Medulla oblongata (tissue), 1 donor: Measurements from ENCODE around the gene ATOH8.
"Not testable (repeated sequence)": the region's sequence is repeated elsewhere in the genome, so short reads cannot be mapped to it uniquely, and the experiment has no call there.

ENCODE experiments used
- DNase-seq: peaks from one replicate; pipeline ENCODE4 v3.0.0-alpha.2; 2015; ENCODE audit errors: extremely low spot score

Gene ATOH8, protein sequence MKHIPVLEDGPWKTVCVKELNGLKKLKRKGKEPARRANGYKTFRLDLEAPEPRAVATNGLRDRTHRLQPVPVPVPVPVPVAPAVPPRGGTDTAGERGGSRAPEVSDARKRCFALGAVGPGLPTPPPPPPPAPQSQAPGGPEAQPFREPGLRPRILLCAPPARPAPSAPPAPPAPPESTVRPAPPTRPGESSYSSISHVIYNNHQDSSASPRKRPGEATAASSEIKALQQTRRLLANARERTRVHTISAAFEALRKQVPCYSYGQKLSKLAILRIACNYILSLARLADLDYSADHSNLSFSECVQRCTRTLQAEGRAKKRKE

DNA sequence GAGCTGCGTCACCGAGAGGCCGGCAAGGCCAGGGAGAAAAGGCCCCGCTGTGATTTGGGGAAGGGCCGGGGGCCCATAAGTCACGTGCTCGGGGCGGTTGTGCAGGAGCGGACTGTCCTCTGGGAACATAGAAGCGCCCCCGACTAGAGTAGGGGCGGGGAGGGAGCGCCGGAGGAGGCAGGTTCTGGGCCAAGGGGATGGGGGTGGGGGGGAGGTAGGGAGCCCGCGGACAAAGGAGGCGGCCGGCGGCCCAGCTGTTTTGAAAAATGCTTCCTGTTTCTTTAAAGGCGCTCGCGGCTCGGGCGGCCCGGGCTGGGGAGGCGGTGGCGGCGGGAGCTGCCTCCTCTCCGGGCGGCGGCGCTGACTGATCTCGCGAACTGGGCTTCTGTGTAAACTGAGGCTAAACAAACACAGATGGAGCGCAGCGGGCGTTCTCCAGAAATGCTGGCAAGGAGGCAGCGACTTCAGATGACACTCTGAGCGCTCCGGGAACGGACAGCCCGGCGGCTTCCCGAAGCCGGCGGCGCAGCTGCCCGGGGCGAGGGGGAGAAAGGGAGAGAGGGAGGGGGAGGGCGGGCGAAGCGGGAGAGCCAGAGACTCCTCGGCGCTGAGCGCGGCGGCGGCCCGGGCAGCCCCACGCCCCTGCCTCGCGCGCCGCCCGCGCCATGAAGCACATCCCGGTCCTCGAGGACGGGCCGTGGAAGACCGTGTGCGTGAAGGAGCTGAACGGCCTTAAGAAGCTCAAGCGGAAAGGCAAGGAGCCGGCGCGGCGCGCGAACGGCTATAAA is at the start of gene ATOH8:
ATOH8 (plus strand) TSS at position 467 of the 788 bp plus-strand sequence; CDS start at position 666, 199 bp downstream.
- DNase-seq, result peak; percentile 56

DNA sequence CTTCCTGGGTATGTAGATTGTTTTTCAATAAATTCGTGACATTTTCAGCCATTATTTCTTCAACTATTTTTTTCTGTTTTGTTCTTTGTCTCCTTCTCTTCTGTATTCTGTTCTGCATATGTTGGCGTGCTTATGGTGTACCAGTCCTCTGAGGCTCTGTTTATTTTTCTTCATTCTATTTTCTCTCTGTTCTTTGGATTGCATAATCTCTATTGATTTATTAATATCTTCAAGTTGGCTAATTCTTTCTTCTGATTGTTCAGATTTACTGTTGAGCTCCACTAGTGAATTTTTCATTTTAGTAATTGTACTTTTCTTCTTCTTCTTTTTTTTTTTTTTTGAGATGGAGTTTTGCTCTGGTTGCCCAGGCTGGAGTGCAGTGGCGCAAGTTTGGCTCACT is 49.8 kb upstream of the ATOH8 start:
- DNase-seq, result no peak

DNA sequence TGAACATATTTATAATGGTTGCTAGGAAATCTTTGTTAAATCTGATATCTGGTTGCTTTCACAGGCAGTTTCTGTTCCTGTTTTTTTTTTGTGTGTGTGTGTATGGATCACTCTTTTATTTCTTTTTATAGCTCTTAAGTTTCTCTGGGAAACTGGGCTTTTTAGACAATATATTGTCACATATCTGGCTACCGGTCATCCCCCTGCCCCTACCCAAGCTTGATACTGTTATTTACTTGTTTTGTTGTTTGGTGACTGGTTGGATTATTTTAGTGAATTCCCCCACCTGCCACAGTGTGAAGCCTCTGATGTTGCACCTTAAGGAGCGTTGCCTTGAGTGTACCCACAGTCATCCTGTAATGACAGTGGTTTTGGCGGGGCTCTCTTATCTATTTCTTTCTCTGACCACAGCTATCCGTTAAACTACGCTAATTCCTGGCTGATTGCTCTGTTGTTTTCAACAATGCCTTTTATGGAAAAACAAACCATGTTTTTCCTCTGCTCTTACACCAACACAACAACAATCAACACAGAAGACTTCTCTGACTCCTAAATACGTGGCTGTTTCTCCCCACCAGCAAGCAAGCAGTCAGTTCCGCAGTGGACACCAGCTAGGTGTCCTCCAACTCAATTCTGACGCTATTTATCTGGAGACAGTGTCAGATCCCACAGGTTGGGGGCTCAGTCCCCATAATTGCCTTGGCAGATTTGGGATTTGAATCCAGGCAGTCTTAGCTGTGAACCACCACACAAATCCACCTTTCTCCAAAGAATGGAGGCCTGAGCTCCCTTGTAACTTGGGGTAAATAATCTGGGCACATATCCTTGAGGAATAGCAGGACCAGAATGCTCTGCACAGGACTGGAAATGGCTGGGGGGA is 48.8 kb upstream of the ATOH8 start:
- no peak for DNase-seq

DNA sequence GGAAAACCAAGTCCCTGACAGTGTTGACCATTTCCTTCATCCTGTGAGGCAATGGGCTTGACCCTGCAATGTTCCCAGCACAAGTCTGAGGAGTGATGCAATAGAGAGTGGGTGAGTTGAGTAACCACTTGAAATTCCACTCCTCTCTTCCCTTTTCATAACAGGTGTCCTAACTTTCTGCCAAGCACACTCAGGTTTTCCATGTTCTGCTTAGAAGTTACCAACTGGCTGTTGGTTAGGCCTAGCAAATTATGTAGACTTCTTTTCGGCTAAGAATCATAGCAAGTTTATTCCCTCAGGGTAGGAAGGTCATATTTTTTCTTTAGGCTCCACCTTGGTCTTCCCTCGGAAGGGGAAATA is 48.1 kb upstream of the ATOH8 start:
- peak; percentile 61 for DNase-seq

DNA sequence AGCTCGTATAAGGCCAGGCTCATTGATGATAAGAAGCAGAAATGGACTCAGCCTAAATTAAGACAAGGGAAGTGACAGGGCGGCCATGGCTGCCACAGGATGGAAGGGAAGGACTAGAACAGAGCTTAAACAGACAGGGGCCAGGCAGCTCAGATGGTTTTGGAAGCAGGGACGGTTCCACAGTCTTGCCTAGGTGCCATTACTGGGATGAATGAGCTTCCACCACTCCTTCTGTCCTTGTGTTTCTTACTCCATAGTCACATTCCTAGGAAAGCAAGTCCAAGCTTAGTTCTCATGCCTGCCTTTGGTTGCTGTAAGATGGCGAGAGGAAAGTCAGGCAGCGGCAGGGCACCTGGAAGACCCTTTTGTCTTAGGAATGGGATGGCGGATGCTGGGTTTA is 47.7 kb upstream of the ATOH8 start:
- DNase-seq, result no peak

DNA sequence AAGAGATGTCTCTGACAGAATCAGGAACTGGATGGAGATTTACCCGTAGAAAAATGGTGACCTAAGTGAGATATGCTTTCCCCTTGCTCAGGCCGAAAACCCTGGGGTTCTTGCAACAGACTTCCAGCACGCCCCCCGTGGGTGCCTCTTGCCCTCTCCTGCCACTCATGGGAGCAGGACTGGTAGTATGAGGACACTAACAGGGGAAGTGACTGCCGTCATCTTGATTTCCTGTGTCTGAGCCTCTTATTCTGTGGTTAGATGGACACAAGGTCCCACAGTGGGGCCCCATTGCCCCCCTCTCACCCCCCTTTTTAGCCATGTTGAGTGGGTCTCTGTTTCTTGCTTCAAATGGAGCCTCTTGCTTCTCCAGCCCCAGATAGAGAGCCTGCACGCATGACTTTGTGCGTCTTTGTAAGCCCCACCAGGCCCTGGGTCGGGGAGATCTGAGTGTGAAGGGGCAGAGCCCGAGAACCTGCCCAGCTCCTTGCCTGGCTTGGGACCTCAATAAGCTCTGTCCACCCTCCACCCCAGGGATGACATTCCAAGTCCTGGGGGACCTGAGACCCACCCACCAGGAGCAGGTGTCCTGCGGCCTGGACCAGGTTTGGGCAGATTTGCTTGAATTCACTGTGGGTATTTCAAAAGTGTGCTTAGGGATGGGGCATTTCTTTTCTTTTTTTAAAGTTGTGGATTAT is 47.0 kb upstream of the ATOH8 start:
- DNase-seq, result peak; percentile 75

DNA sequence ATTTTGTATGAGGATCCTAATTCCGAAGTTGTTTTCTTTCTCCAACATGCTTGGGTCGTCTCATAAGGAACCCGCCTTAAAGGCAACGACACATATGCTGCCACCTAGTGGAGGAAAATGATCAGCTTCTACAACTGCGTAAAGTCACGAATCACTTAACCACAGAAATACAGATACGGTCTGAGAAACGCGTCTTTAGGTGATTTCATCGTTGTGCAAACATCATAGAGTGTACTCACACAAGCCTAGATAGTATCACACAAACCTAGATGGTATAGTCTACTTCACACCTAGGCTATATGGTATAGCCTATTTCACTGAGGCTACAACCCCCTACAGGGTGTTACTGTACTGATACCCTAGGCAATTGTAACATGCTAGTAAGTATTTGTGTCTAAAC is 46.5 kb upstream of the ATOH8 start:
- peak; percentile 93 for DNase-seq

DNA sequence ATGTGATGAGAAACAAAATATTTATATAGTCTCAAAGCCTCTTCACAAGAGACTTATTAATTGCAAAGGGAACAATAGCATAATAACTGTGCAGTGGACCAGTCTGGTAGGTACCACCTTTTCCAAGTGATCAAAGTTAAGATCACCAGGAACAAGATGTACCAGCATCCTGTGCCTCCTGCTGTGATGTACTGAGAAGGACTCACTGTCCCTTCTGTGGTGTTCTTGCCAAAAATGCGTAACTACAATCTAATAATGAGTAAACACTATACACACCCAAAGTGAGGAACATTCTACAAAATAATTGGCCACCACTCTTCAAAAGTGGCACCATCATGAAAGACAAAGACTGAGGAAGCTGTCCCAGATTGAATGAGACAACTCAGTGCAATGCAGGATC is 45.1 kb upstream of the ATOH8 start:
- DNase-seq, result no peak

DNA sequence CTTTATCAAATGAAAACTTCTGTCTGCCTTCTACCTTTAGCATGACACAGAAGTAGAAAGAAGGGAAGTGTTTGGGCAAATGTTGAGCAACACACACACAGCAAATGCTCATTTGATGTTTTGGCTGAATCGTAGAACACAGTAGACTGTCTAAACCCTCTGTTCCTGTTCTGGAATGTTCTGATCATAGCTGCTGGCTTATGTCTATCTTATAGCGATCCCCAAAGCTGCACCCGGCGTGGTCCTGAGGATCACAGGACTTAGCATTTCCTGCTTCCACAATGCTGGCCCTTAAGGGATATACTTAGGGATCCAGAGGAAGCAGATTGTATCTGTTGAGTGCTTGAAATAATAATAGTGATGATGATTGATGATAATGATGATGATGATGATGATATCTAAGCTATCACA is 44.4 kb upstream of the ATOH8 start:
- DNase-seq, result peak; percentile 76

DNA sequence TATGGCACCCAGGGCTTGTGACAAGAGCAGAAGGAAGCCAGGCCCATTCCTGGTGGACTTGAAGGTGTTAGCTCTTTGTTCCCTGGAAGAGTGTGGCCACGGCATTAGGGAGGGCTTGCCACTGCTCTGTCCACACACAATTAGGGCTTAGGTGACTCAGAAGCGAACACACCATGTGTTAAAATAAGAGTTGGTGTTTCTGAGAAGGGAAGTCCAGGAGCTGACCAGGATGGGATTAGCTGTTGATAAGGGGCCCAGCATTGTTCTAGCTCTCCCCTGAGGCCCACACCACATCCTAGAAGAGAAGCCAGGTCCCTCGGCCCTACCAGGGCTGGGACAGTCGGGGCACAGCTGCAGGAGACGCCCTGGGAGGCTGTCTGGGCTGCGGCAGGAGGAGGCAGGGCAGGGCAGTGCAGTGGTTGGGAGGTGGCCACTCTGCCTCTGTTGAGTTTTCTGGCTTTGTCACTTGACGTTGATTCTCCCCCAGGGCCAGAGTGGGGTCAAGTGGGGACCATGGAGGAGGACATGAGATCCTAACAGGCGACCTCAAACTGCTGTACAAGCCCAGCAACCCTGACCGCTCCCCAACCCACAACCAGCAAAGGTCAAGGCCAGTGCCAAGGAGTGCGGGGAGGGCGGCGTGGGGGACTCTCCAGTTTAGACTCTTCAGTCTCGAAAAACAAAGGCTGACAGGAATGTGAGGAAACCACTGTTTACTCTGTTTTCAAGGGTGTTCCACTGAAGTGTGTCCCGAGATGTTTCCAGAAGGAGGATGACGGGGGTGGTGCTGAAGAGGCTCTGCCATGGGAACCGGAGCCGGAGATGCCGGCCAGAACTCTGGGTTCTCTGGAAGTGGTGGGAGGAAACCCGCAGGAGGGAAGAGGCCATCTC is 42.9 kb upstream of the ATOH8 start:
- DNase-seq, result no peak

DNA sequence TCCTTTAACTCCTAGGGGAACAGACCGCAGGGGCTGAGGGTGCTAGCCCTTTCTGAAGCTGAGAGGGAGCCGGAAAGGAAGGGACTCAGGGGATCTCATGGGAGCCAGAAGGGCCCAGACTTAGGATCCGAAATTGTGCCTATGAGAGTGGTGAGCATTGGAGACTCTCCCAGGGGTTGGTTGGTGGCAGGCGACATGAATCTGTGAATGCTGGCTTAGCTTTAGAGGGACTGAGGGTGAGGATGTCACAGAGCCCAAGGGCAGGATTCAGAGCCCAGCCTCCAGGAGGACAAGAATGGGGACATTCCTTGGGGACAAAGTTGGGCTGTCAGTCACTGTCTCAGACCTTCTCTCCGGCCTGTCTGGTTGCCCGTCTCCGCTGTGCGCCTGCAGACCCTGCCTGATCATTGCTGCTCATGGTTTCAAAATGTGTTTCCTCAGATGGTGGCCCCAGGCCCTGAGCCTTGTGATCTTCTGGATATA is 42.2 kb upstream of the ATOH8 start:
- DNase-seq, result no peak

DNA sequence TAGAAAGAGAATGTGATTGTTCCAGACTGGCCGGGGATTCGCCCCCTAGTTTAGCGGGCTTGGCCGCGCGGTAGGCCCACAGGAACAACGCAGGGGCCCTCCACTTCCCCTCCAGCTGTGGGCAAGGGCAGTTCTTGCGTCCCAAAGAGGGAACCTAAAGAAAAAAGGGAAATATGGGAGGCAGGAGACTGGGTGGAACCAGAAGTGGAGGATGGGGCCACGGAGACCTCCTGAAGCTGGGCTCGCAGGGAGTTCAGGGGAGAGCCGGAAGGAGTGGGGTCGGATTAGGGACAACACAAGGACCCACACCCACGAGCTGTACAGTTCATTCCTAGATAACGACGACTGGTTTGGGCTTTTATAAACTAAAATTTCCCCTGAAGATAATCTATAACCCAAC is 41.5 kb upstream of the ATOH8 start:
- DNase-seq, result peak; percentile 71

DNA sequence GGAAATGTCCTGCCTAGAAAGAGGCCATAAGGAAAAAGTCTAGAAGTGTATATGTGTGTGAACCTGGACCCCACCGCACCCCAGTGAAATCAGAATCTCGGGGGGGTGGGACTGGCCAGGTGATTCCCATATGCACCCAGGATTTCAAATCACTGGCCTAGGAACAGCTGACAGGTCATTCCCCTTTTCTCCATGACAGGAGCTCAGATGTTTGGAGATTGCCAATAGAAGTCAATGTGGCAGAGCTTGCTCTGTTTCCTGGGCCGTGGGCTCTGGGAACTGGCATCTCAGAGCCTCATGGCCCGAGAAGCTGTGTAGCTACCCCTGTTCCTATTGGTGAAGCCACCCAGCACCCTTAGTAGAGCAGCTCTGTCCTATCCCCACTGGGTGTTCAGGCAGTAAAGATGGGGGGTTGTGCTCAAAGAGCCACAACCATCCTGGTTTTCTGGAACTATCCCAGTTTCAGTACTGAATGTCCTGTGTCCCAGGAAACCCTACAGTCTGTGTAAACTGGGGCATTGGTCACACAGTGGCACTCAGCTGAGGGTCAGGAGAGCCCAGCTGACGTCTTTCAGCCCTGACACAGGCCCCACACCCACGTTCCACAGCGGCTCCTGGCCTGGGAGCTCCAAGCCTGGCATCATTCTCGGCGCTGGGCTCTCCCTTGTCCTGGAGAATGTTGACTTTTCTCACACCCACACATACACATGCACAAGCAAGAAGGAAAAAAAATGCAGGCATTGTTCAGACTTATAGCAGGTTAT is 40.8 kb upstream of the ATOH8 start:
- peak; percentile 78 for DNase-seq

DNA sequence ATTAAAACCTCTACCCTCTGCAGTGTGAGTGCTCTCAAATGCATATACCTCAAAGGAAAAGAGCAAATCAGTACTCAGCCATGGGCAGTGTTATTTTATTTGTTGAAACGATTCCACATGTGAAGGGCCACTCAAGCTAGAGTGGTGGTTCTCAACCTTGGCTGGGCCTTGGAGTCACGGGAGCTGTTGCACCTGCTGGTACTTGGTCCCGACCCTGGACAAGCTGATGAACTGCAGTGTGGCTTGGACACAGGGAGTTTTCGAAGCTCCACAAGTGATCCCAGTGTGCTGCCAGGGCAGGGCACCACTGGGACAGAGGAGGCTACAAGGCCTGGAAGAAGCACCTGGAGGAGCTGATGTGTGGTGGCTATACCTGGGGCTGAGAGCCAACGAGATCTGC is 40.0 kb upstream of the ATOH8 start:
- no peak for DNase-seq

DNA sequence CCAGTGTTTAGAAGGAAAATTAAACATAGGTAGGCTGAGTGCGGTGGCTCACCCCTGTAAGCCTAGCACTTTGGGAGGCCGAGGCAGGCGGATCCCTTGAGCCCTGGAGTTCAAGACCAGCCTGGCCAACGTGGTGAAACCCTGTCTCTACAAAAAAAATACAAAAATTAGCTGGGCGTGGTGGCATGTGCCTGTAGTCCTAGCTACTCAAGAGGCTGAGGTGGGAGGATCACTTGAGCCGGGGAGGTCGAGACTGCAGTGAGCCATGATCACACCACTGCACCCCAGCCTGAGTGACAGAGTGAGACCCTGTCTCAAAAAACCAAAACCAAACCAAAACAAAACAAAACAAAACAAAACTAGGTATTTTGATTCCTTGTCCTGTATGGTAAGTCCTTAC is 39.4 kb upstream of the ATOH8 start:
- not testable (repeated sequence) for DNase-seq

DNA sequence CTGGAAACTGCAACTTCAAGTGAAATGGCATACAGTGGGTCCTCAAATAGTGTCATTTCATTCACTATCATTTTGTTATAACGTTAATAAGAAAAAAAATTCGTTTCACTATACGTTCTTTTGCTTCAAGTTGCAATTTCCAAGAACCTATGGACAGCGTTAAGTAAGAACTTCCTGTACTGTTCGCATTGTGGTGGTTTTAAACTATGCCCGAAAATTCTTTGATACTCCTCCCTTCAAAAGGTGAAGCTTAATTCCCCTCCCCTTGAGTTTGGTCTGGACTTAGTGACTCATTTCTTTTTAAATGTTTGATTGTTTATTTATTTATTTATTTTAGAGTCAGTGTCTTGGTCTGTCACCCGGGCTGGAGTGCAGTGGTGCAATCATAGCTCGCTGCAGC is 39.0 kb upstream of the ATOH8 start:
- DNase-seq, result no peak

DNA sequence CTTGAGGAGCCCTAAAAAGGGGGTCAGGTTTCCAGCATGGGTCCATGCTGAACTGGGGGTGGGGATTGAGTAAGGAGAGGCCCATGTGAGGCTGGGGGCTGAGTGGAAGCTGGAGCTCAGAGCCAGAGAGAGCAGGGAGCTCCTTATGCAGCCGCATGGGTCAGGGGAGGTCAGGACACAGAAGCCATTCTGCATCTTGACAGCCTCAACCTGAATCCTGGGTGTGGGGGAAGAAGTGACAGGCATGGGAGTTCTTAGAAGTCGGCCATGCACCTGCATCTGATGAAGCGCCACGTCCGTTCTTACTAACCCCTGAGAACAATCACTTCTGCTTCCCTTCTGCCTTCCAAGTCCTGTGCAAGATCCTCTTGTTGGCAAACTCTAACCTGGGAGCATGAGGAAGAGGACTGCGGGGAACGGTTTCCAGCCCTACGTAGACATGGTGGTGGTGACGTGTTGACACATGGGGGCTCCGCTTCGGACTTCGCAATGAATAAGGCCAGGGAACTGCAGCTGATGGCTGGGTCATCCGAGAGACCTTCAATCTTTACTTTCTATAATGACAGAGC is 37.4 kb upstream of the ATOH8 start:
- DNase-seq, result no peak

DNA sequence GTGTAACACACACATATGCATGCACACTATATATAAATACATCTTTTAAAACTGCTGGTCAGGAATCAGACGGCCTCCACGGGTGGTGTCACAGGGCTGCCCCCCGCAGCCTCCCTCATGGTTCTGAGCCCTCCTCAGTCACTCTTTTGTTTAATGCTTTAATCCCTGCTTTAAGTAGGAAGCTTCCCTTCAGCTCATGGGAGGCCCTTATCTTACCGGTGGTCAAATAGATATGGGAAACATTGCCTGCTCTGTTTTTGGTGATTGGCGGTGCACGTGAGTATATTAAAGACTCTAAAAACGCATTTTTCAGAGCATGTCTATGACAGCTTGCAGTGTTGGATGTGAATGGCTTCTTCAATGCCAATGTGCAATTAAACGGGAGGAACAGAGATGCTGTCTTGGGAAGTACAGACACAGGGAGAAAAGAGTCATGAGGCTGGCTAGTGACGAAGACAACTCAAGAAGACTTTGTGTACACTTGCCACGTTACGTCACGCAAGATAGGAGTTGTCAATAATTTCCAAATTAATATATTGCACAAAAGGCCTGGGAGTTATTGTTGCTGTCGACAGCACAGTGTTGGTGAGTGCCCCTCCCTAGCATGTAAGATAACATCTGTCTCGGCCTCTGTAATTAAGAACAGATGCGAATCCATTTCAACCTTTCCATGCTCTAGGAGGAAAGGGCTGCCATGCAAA is 36.3 kb upstream of the ATOH8 start:
- DNase-seq, result no peak

DNA sequence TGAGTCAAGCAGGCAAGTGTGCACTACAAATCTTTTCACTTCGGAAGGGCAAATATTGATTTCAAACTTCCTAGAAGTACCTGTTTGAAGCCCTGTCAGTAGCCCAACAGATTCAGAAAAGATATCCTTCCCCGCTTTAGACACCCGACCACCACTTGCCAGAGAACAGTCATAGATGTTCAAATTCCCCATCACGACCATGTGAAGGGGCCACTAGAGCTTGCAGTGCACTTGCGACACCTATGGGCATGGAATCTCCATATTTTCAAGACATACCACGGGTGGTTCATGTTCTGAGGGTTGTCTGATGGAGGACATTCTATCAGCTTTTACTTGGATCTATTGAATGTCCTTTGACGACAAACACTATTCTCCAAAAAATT is 35.8 kb upstream of the ATOH8 start:
- no peak for DNase-seq
